H1 (cell line): ENCODE results near the gene TMTC2. TPM values are rescaled to one million over a fixed set of nuclear protein-coding genes. Genes with fewer than 3 reads are reported as not detected.

Experiments used
- CTCF ChIA-PET: fragments of 300-600 bp; sonication (Branson Sonifier 250); formaldehyde crosslinking; loops from one replicate; lab custom pipeline; 2021; ENCODE audit not compliant: partially characterized antibody; lab: Charles Lee
- POLR2A ChIA-PET: fragments of 300-600 bp; sonication (Branson Sonifier 250); formaldehyde crosslinking; loops from one replicate; lab custom pipeline; 2021; ENCODE audit warnings: inconsistent platforms; ENCODE audit not compliant: partially characterized antibody; lab: Charles Lee
- DNase-seq, 2 experiments: peaks; one replicate each; pipeline versions ENCODE4 v3.0.0 to v3.0.0-alpha.2; 2010 to 2022; ENCODE audit warnings: low spot score in 2 of 2, low read depth in 1 of 2, mixed read lengths in 1 of 2
- FAIRE-seq: peaks from 2 replicates; lab custom pipeline; 2011; peaks lifted over from hg19 to GRCh38; lab: Jason Lieb, UNC
- H2AFZ ChIP-seq: 2 replicates; pipeline ENCODE4 v1.8.1; 2012; ENCODE audit warnings: low read length, inconsistent platforms
- H2AK5ac ChIP-seq: 2 replicates; pipeline ENCODE4 v1.6.1; 2013; ENCODE audit warnings: low read depth, low read length
- H2BK120ac ChIP-seq: replicated peaks from 2 replicates; pipeline ENCODE3; 2013; ENCODE audit warnings: low read depth, low read length, inconsistent platforms
- H2BK12ac ChIP-seq: 2 replicates; pipeline ENCODE4 v1.6.1; 2013; ENCODE audit warnings: low read depth, low read length
- H2BK15ac ChIP-seq: 2 replicates; pipeline ENCODE4 v1.6.1; 2013; ENCODE audit warnings: low read length
- H2BK20ac ChIP-seq: 2 replicates; pipeline ENCODE4 v1.6.1; 2013; ENCODE audit warnings: low read length
- H2BK5ac ChIP-seq: 2 replicates; pipeline ENCODE4 v1.6.1; 2013; ENCODE audit warnings: low read depth, low read length
- H3K14ac ChIP-seq: 2 replicates; pipeline ENCODE4 v1.6.1; 2013; ENCODE audit warnings: inconsistent platforms; ENCODE audit not compliant: insufficient read length
- H3K18ac ChIP-seq: 2 replicates; pipeline ENCODE4 v1.6.1; 2013; ENCODE audit warnings: low read length; ENCODE audit errors: extremely low read depth
- H3K23ac ChIP-seq: 2 replicates; pipeline ENCODE4 v1.6.1; 2013; ENCODE audit warnings: inconsistent platforms; ENCODE audit not compliant: insufficient read length
- H3K23me2 ChIP-seq: 2 replicates; pipeline ENCODE4 v1.6.1; 2013; ENCODE audit warnings: low read depth, low read length
- H3K27ac ChIP-seq: 2 replicates; pipeline ENCODE4 v1.6.1; 2011; ENCODE audit warnings: low read depth, low read length, inconsistent platforms
- H3K27me3 ChIP-seq, 4 experiments: replicated peaks in 1 of 4; 1 replicate in 1 of 4; 2 replicates in 3 of 4; pipeline versions ENCODE4 v1.6.1 to v1.8.1; 2011 to 2013; ENCODE audit warnings: low read length in 3 of 4, mild to moderate bottlenecking in 3 of 4, inconsistent platforms in 2 of 4, mixed read lengths in 2 of 4, moderate library complexity in 1 of 4; ENCODE audit not compliant: control insufficient read depth in 3 of 4, insufficient read depth in 3 of 4; ENCODE audit errors: extremely low read depth in 1 of 4
- H3K36me3 ChIP-seq, 4 experiments: 2 replicates each; pipeline versions ENCODE4 v1.6.1 to v1.8.1; 2011 to 2013; ENCODE audit warnings: mild to moderate bottlenecking in 4 of 4, low read length in 3 of 4, moderate library complexity in 2 of 4, control low read depth in 1 of 4, inconsistent platforms in 1 of 4; ENCODE audit not compliant: insufficient read depth in 4 of 4, control insufficient read depth in 2 of 4
- H3K4ac ChIP-seq: replicated peaks from 2 replicates; pipeline ENCODE3; 2013; ENCODE audit warnings: low read length, low read depth, mixed read lengths, inconsistent platforms; ENCODE audit not compliant: insufficient read length
- H3K4me1 ChIP-seq, 4 experiments: replicated peaks in 1 of 4; 1 replicate in 1 of 4; 2 replicates in 3 of 4; pipeline versions ENCODE4 v1.6.1 to v1.8.1; 2011 to 2013; ENCODE audit warnings: low read length in 3 of 4, inconsistent platforms in 2 of 4, mixed read lengths in 1 of 4; ENCODE audit not compliant: insufficient read depth in 4 of 4, control insufficient read depth in 3 of 4
- H3K4me2 ChIP-seq, 2 experiments: 2 replicates each; pipeline versions ENCODE4 v1.6.1 to v1.8.1; 2011 to 2013; ENCODE audit warnings: low read depth in 2 of 2, low read length in 2 of 2, control low read depth in 1 of 2, inconsistent platforms in 1 of 2, mild to moderate bottlenecking in 1 of 2; ENCODE audit not compliant: insufficient read depth in 1 of 2
- H3K4me3 ChIP-seq, 4 experiments: fragments of 200-600, 300-600 bp in 1 of 4; sonication (generic), shearing (Covaris generic), sonication (Bioruptor Twin) in 1 of 4; 2 replicates each; pipeline versions ENCODE4 v1.5.1 to v1.8.1; 2011 to 2016; ENCODE audit warnings: low read length in 4 of 4, low read depth in 3 of 4, control low read depth in 2 of 4, inconsistent platforms in 2 of 4, mild to moderate bottlenecking in 2 of 4, mixed read lengths in 1 of 4, moderate library complexity in 1 of 4; ENCODE audit not compliant: insufficient read depth in 2 of 4; ENCODE audit errors: extremely low read depth in 1 of 4
- H3K56ac ChIP-seq: replicated peaks from 2 replicates; pipeline ENCODE3; 2013; ENCODE audit warnings: low read depth, mild to moderate bottlenecking, mixed read lengths, low read length, inconsistent platforms; ENCODE audit not compliant: insufficient read length
- H3K79me1 ChIP-seq: 2 replicates; pipeline ENCODE4 v1.6.1; 2013; ENCODE audit warnings: low read depth, low read length, control low read depth
- H3K79me2 ChIP-seq, 2 experiments: 2 replicates each; pipeline versions ENCODE4 v1.6.1 to v1.8.1; 2012 to 2013; ENCODE audit warnings: low read length in 2 of 2, mild to moderate bottlenecking in 2 of 2, inconsistent platforms in 1 of 2; ENCODE audit not compliant: insufficient read depth in 2 of 2, control insufficient read depth in 1 of 2
- H3K9ac ChIP-seq, 4 experiments: replicated peaks in 1 of 4; 1 replicate in 1 of 4; 2 replicates in 3 of 4; pipeline versions ENCODE4 v1.6.1 to v1.8.1; 2011 to 2013; ENCODE audit warnings: low read depth in 3 of 4, low read length in 3 of 4, control low read depth in 2 of 4, mild to moderate bottlenecking in 2 of 4, moderate library complexity in 2 of 4, inconsistent platforms in 1 of 4; ENCODE audit errors: extremely low read depth in 1 of 4
- H3K9me3 ChIP-seq, 2 experiments: 2 replicates each; pipeline versions ENCODE4 v1.6.1 to v1.8.1; 2012 to 2013; ENCODE audit warnings: mild to moderate bottlenecking in 2 of 2, moderate library complexity in 2 of 2, control low read depth in 1 of 2, inconsistent platforms in 1 of 2, low read depth in 1 of 2, low read length in 1 of 2, mixed read lengths in 1 of 2; ENCODE audit not compliant: insufficient read depth in 2 of 2
- H4K20me1 ChIP-seq, 2 experiments: replicated peaks in 1 of 2; 2 replicates each; pipeline versions ENCODE3 to v1.8.1; 2011 to 2013; ENCODE audit warnings: inconsistent platforms in 2 of 2, low read length in 2 of 2, mild to moderate bottlenecking in 1 of 2; ENCODE audit not compliant: insufficient read depth in 2 of 2, control insufficient read depth in 1 of 2
- H4K5ac ChIP-seq: 2 replicates; pipeline ENCODE4 v1.6.1; 2013; ENCODE audit warnings: low read length, low read depth, mixed read lengths, inconsistent platforms; ENCODE audit not compliant: insufficient read length
- H4K8ac ChIP-seq: 2 replicates; pipeline ENCODE4 v1.8.0; 2013; ENCODE audit warnings: mild to moderate bottlenecking, moderate library complexity, low read length, inconsistent platforms; ENCODE audit not compliant: insufficient read depth; ENCODE audit errors: extremely low read depth
- H4K91ac ChIP-seq: replicated peaks from 2 replicates; pipeline ENCODE3; 2013; ENCODE audit warnings: low read length, mixed read lengths, inconsistent platforms; ENCODE audit not compliant: insufficient read length
- GABPA ChIP-seq: IDR thresholded peaks from 2 replicates; pipeline ENCODE4 v1.6.1; 2011; ENCODE audit warnings: mild to moderate bottlenecking, low read length, moderate library complexity, borderline replicate concordance; ENCODE audit not compliant: insufficient read depth
- MAX ChIP-seq: IDR thresholded peaks from 2 replicates; pipeline ENCODE4 v1.6.1; 2012; ENCODE audit warnings: inconsistent platforms
- RFX5 ChIP-seq: IDR thresholded peaks from 2 replicates; pipeline ENCODE4 v1.6.1; 2011; ENCODE audit warnings: low read depth, low read length, improper control_type of control experiment, borderline replicate concordance
- SAP30 ChIP-seq: fragments of 300-600 bp; sonication (generic); IDR thresholded peaks from 2 replicates; pipeline ENCODE4 v1.7.1; 2012; ENCODE audit warnings: low read length, moderate library complexity, mild to moderate bottlenecking, inconsistent platforms; ENCODE audit not compliant: insufficient read depth, insufficient replicate concordance
- ZNF274 ChIP-seq: IDR thresholded peaks from 2 replicates; pipeline ENCODE4 v1.7.0; 2012; ENCODE audit warnings: low read length, borderline replicate concordance; ENCODE audit errors: extremely low read depth
- WGBS, 2 experiments: shearing (Covaris generic) in 1 of 2; methylation state at CpG; one replicate each; pipeline versions ENCODE4 v1.1.6 to v1.1.7; 2013 to 2015; ENCODE audit warnings: low lambda C conversion rate in 2 of 2, mixed read lengths in 2 of 2, inconsistent platforms in 1 of 2, low coverage in 1 of 2, missing lambda C conversion rate in 1 of 2; ENCODE audit not compliant: insufficient replicate concordance in 2 of 2, insufficient coverage in 1 of 2, insufficient read length in 1 of 2; ENCODE audit errors: extremely low coverage in 1 of 2, missing lambda C conversion rate in 1 of 2; 5-methylcytosine and 5-hydroxymethylcytosine counted together
- polyA plus RNA-seq, 7 experiments: library from polyadenylated mRNA; depleted of rRNA in 3 of 7; stranded (reverse) in 5 of 7; unstranded in 2 of 7; fragments of >200 nt in 5 of 7; fragments of 200-250 nt in 2 of 7; gene quantifications; 1 replicate in 5 of 7; 2 replicates in 1 of 7; 4 replicates in 1 of 7; pipeline versions ENCODE4 v1.2.1 to v1.2.3, GENCODE V29; 2011 to 2013; ENCODE audit warnings: missing spikeins in 2 of 7, mixed read lengths in 2 of 7
- total RNA-seq: library from RNA; stranded (reverse); fragmentation: NEBNext Ultra II Directional; extraction: Animal tissue kit (Norgen Biotek cat#: 25700); gene quantifications from 2 replicates; pipeline ENCODE4 v1.2.1, GENCODE V29; 2021

The TMTC2 gene
- total and polyA plus RNA-seq, 2 of the 8 experiments (the other 6 are each of a cell fraction or from before 2014, with no cell fraction given) = 2.3 to 3.9 TPM

- Histone ChIP-seq H4K91ac (peak overlapping the region; percentile 7), H3K23ac (no peak overlapping the region), H2BK12ac (no peak overlapping the region), H2BK15ac (no peak overlapping the region), H2AK5ac (no peak overlapping the region), H2BK5ac (no peak overlapping the region), H3K9me3 (no peaks in the 10 kb centered on the region), H3K56ac (no peak overlapping the region), H3K14ac (no peak overlapping the region), H3K79me2 (no peaks in the 10 kb centered on the region), H2BK120ac (no peak overlapping the region), H4K5ac (peak overlapping the region; percentile 32), H3K4me3 (peak overlapping the region in 1 of 4 experiments; percentile 37; a peak in 1 of 8 replicates), H2BK20ac (no peak overlapping the region), H2AFZ (no peak overlapping the region), H3K23me2 (no peaks in the 10 kb centered on the region), H3K18ac (peak overlapping the region; percentile 43; the same call in 1 of the 2 replicates), H3K79me1 (no peaks in the 10 kb centered on the region), H3K9ac (no peak overlapping the region), H3K4me2 (peak overlapping the region; percentile 41 to 45), H3K4me1 (peaks cover 3 to 11% (median 7%) of the 10 kb centered on the region in 4 experiments; a peak in 5 of 7 replicates), H4K8ac (no peak overlapping the region), H3K36me3 (peaks cover 0 to 5% (median 0%) of the 10 kb centered on the region in 4 experiments; a peak in 2 of 8 replicates), H4K20me1 (no peaks in the 10 kb centered on the region), H3K4ac (peak overlapping the region; percentile 10), H3K27ac (no peak overlapping the region), H3K27me3 (no peaks in the 10 kb centered on the region; a peak in 1 of 7 replicates)
- FAIRE-seq = no peak
- ChIA-PET POLR2A (interaction anchor here (1.0 kb wide), 1 partner anchor 75 kb away, joined by 3 read pairs; no protein-coding TSS in a partner anchor), CTCF (interaction anchor here (0.6 to 2.1 kb wide), 2 partner anchors 10 to 64 kb away, joined by 3 to 6 read pairs; no protein-coding TSS in a partner anchor)
- DNase-seq = no peak
- WGBS, 2 experiments = 38% methylated on average over 10 of the region's 10 CpGs; no CpG with 5 or more reads in 1 of the 2 experiments
- TF ChIP-seq SAP30 (no peak), RFX5 (no peak), GABPA (no peak), ZNF274 (no peak), MAX (no peak)
These were observed 171.3 kb downstream of the TMTC2 start for GRCh38 chr12:82857911-82858533.
